HTERT RPE-1 (cell line): ENCODE measurements around the gene SLC25A48.

Experiments used
- in situ Hi-C: fragments of 300-500 bp; cut with MboI; formaldehyde crosslinking; loops from 4 replicates; pipeline ENCODE4 v1.14.3; 2020; ENCODE audit warnings: low sequenced_read_pairs

SLC25A48 gene

GRCh38 chr5:135834639-135835529 is at the start of gene SLC25A48:
Gene SLC25A48 (plus strand): TSS chr5:135834663. CDS start chr5:135834848, 185 bp downstream.
- in situ Hi-C loops = no loop called here

GRCh38 chr5:135800656-135801055 is 33.8 kb upstream of the SLC25A48 start:
- in situ Hi-C loops = no loop called here

- in situ Hi-C loops = no loop called here
These were observed 24.1 kb upstream of the SLC25A48 start for GRCh38 chr5:135810188-135810943.

- in situ Hi-C loops = no loop called here
These were observed 23.5 kb upstream of the SLC25A48 start for GRCh38 chr5:135811007-135811406.

- in situ Hi-C loops = no loop called here
These were observed 20.7 kb upstream of the SLC25A48 start for GRCh38 chr5:135813758-135814157.

- in situ Hi-C loops = no loop called here
These were observed 20.1 kb upstream of the SLC25A48 start for GRCh38 chr5:135814316-135814715.

- in situ Hi-C loops = no loop called here
These were observed 19.7 kb upstream of the SLC25A48 start for GRCh38 chr5:135814812-135815211.

GRCh38 chr5:135821061-135821801 is 13.2 kb upstream of the SLC25A48 start:
- in situ Hi-C loops = no loop called here

- in situ Hi-C loops = no loop called here
These were observed 12.7 kb upstream of the SLC25A48 start for GRCh38 chr5:135821802-135822201.

- in situ Hi-C loops = no loop called here
These were observed 12.2 kb upstream of the SLC25A48 start for GRCh38 chr5:135822286-135822685.

GRCh38 chr5:135822959-135823358 is 11.5 kb upstream of the SLC25A48 start:
- in situ Hi-C loops = no loop called here

GRCh38 chr5:135823881-135824280 is 10.6 kb upstream of the SLC25A48 start:
- in situ Hi-C loops = no loop called here

- in situ Hi-C loops = no loop called here
These were observed 9.9 kb upstream of the SLC25A48 start for GRCh38 chr5:135824541-135825041.

- in situ Hi-C loops = no loop called here
These were observed 8.9 kb upstream of the SLC25A48 start for GRCh38 chr5:135825373-135826220.

- in situ Hi-C loops = no loop called here
These were observed 8.3 kb upstream of the SLC25A48 start for GRCh38 chr5:135826221-135826525.

GRCh38 chr5:135826994-135827671 is 7.3 kb upstream of the SLC25A48 start:
- in situ Hi-C loops = no loop called here

GRCh38 chr5:135827965-135828781 is 6.3 kb upstream of the SLC25A48 start:
- in situ Hi-C loops = no loop called here

GRCh38 chr5:135828782-135829127 is 5.7 kb upstream of the SLC25A48 start:
- in situ Hi-C loops = no loop called here

GRCh38 chr5:135829179-135829578 is 5.3 kb upstream of the SLC25A48 start:
- in situ Hi-C loops = no loop called here
